NOMO-1 treated with DMSO at 0.1 percent for 48 hours (cell line): ENCODE measurements around the gene INVS.
A peak's percentile ranks its signal among the peaks of the same experiment; 100 is the strongest.
"Not testable (repeated sequence)": the region's sequence is repeated elsewhere in the genome, so short reads cannot be mapped to it uniquely, and the experiment has no call there.

ENCODE experiments used
- DNase-seq: peaks from one replicate; lab custom pipeline; 2025; ENCODE audit not compliant: unreplicated experiment; lab: John Stamatoyannopoulos, UW

Gene INVS, protein sequence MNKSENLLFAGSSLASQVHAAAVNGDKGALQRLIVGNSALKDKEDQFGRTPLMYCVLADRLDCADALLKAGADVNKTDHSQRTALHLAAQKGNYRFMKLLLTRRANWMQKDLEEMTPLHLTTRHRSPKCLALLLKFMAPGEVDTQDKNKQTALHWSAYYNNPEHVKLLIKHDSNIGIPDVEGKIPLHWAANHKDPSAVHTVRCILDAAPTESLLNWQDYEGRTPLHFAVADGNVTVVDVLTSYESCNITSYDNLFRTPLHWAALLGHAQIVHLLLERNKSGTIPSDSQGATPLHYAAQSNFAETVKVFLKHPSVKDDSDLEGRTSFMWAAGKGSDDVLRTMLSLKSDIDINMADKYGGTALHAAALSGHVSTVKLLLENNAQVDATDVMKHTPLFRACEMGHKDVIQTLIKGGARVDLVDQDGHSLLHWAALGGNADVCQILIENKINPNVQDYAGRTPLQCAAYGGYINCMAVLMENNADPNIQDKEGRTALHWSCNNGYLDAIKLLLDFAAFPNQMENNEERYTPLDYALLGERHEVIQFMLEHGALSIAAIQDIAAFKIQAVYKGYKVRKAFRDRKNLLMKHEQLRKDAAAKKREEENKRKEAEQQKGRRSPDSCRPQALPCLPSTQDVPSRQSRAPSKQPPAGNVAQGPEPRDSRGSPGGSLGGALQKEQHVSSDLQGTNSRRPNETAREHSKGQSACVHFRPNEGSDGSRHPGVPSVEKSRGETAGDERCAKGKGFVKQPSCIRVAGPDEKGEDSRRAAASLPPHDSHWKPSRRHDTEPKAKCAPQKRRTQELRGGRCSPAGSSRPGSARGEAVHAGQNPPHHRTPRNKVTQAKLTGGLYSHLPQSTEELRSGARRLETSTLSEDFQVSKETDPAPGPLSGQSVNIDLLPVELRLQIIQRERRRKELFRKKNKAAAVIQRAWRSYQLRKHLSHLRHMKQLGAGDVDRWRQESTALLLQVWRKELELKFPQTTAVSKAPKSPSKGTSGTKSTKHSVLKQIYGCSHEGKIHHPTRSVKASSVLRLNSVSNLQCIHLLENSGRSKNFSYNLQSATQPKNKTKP

DNA sequence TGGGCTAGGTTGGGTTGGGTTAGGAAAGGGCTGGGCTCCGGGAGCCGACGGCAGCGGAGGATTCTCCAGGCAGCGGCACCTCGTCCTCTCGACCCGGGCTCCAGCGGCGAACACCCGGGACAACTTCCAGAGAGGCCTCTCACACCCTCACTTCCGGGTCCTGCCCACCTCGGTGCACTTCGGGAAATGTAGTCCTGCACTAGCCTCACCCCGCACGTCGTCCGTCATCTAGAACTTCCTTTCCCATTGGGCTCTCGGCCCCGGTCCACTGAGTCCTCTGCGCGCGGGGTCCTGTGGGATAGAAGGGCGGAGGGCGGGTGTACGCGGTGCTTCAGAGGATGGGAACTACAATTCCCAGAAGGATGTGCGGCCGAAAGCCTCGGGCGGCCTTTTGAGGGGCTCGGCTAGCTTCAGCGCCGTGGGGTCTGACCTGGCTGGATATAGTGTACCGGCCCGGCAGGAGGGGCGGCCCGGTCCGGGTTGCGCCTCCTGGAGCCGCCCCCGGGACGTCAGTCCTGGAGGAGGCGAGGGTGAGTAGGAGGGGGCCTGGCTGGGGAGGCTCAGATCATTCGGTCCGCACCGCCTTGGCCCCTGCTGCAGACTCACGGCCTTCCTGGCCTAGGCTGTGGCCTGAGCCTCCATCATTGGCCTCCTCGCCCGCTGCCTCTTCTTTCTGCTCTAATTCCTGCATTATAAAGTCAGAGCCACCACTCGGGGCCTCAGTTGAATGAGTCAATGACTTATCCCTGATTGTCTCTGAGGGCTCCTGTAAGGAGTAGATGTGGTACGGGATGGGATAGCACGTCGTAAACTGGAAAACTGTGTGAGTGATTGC is at the start of gene INVS, which contains the start of gene ERP44:
TSS of gene INVS (plus strand) at position 357 of the 835 bp plus-strand sequence. CDS start 5,279 bp downstream, outside the sequence.
TSS of gene ERP44 (minus strand) at position 114 of the 835 bp plus-strand sequence. CDS start 160 bp downstream, outside the sequence.
- peak; percentile 99 for DNase-seq

GRCh38 chr9:100049551-100049950 is 49.5 kb upstream of the INVS start:
- DNase-seq, result no peak

DNA sequence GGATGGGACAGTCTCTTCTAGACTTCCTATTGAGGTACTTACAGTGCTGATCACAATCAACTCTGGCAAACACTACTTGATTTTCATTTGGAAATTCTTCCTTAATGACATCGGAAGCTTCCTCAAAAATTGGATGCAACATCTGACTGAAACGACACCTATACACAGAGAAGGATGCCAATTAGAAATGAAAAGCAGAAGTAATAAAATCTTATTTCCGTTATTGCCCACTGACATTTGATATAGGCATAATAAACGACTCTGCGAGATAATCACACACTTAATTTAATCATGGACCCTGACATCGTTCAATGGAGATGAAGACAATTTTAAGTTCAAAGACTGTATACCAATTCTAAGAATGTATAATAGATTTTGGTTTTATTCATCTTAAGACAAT is 46.7 kb upstream of the INVS start:
- DNase-seq, result peak; percentile 52

DNA sequence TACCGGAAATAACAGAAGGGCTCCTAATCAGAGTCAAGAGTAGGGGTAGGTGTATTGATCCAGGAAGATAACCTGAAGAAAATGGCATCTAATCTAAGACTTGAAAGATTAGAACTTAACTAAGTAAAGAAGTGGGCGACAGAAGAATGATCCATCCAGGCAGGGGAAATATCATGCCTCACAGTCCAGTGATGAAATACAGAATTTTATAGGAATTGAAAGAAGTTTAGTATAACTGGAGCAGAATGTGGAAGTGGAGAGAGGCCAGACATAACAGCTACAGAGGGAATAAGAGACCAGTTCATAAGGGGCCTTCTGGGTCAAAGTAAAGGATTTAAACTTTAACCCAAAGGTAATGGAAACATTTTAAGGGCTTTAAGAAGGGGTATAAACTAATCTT is 42.5 kb upstream of the INVS start:
- DNase-seq, result no peak

DNA sequence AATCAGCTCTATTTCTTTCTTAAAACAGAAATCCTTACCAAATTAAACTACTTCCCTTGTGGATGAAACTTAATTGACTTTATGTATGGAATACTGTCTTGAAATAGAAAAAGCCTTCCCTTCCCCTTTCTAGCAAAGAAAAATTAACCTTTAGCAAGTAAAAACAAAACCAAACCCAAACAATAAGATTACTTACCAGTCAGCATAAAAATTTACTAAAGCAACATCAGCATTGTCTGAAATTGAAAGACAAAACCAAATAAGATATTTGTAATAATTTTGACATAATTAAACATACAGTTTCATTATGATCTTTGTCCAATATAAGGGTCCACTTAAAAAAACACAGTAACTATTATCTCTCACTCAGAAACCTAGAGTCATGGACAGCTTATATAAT is 41.4 kb upstream of the INVS start:
- DNase-seq, result no peak

DNA sequence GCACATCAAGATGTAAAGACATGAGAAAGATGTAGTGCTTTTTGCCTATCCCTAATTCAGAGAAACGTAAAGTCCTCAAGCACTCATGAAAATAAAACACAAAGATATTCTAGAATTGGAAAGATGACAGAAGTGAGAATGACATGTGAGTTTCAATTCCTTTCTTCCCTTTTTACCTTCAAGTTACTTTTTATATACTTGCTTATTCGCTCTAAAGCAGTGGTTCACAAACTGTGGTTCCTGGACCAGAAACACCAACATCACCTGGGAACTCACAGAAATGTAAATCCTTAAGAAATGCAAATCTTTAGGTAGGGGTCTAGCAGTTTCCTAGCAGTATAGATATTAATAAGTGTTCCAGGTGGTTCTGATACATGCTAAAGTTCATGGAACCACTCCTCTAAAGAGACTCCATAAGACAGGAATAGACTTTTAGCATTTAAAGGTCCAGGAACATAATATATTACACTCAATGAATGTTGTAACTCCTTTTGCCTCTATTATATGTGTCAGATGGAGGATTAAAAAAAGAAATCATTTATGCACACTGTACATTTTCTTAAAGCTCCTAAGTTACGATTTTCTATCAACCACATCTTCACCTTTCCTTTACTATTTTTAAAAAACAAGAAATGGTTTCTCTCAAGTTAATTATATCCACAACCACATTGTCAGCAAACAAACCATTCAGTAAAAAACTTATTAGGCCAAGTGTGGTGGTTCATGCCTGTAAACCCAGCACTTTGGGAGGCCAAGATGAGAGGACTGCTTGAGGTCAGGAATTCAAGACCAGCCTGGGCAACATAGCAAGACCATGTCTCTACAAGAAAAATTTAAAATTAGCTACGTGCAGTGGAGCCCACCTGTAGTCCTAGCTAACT is 40.1 kb upstream of the INVS start:
- DNase-seq, result peak; percentile 5

DNA sequence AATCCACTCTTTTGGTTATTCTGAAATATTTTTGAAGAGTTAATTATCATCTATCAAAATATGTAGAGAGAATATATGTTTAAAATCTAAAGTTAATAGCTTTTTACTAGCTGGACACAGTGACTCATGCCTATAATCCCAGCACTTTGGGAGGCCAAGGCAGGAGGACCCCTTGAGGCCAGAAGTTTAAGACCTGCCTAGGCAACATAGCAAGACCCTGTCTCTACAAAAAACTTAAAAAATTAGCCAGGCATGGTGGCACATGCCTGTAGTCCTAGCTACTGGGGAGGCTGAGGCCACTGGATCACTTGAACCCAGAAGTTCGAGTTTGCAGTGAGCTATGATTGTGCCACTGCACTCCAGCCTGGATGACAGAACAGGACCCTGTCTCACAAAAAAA is 36.4 kb upstream of the INVS start:
- DNase-seq, result not testable (repeated sequence)

DNA sequence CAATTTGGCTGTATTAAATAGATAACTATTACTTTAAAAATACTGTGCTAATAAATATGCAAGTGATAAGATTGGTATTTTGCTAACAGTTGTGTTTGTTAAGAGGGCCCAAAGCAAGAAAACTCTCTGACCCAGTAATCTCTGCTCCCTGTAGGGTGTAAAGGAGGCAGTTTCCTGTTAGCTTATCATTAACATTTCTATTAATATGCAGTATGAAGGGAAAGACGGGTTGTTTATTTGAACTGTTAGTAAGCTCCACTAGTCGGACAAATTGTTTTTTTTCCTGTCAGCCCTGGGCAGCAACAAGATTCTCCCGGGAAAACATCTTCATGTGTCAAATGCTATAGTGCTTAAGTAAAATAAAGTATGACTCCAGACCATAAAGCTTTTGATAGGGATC is 35.9 kb upstream of the INVS start:
- no peak for DNase-seq

GRCh38 chr9:100064872-100065581 is 34.0 kb upstream of the INVS start:
- DNase-seq, result no peak

GRCh38 chr9:100066539-100066938 is 32.5 kb upstream of the INVS start:
- DNase-seq, result peak; percentile 23

GRCh38 chr9:100067990-100068389 is 31.1 kb upstream of the INVS start:
- DNase-seq, result not testable (repeated sequence)

DNA sequence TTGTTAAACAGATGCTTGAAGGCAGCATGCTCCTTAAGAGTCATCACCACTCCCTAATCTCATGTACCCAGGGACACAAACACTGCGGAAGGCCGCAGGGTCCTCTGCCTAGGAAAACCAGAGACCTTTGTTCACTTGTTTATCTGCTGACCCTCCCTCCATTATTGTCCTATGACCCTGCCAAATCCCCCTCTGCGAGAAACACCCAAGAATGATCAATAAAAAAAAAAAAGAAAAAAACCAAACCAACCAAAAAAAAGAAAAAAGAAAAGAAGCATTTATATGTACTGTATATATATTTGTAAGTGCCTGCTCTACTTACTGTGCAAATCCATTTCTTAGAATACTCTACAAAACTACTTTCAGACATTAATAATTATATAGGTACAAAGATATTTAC is 30.0 kb upstream of the INVS start:
- not testable (repeated sequence) for DNase-seq

- no peak for DNase-seq
Observed at GRCh38 chr9:100070104-100071041, 28.7 kb upstream of the INVS start.

- no peak for DNase-seq
Observed at GRCh38 chr9:100071271-100071670, 27.8 kb upstream of the INVS start.

- DNase-seq, result no peak
Observed at GRCh38 chr9:100072805-100073204, 26.2 kb upstream of the INVS start.

GRCh38 chr9:100074093-100074492 is 24.9 kb upstream of the INVS start:
- DNase-seq, result no peak

GRCh38 chr9:100074989-100075388 is 24.1 kb upstream of the INVS start:
- DNase-seq, result no peak

DNA sequence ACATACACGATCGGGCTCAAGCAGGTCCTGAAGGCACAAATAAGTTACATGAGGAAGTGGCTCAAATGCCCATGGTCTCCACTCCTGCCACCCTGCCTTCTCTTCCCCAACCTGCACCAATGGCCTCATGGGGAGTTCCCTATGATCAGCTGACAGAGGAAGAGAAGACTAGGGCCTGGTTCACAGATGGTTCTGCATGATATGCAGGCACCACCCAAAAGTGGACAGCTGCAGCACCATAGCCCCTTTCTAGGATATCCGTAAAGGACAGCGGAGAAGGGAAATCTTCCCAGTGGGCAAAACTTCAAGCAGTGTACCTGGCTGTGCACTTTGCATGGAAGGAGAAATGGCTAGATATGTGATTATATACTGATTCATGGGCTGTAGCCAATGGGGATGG is 22.8 kb upstream of the INVS start:
- not testable (repeated sequence) for DNase-seq
